Measurements from ENCODE around the gene MRPL49.
"Not testable (repeated sequence)": the region's sequence is repeated elsewhere in the genome, so short reads cannot be mapped to it uniquely, and the experiment has no call there.

MRPL49 gene

GRCh38 chr11:65118891-65119669 is 3.0 kb upstream of the MRPL49 start:
- DNase-seq: not testable (repeated sequence)

- DNase-seq: no peak
Measured at GRCh38 chr11:65119670-65119995, 2.5 kb upstream of the MRPL49 start.

DNA sequence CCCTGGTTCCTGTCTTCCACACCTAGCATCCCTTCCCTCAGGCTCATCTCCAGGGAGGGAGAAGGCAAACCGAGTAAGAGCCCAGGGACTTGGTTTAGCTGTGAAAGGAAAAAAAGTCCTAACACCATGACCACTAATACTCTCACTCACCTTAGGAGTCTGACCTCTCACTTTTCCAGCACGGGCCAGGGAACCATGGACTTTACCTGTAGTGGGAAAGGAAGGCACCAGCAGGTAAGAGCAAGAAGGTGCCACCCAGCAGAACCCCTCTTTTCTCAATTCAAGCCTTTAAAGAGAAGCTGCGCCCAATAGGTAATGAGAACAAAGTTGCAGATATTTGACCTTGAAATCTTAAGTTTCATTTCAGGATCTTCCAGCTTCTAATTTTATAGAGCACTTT is 1.3 kb upstream of the MRPL49 start:
- no peak for DNase-seq

GRCh38 chr11:65121447-65121864 is 665 bp upstream of the MRPL49 start:
- DNase-seq: no peak

GRCh38 chr11:65124480-65125196 is 2.5 kb downstream of the MRPL49 start:
- no peak for DNase-seq

DNA sequence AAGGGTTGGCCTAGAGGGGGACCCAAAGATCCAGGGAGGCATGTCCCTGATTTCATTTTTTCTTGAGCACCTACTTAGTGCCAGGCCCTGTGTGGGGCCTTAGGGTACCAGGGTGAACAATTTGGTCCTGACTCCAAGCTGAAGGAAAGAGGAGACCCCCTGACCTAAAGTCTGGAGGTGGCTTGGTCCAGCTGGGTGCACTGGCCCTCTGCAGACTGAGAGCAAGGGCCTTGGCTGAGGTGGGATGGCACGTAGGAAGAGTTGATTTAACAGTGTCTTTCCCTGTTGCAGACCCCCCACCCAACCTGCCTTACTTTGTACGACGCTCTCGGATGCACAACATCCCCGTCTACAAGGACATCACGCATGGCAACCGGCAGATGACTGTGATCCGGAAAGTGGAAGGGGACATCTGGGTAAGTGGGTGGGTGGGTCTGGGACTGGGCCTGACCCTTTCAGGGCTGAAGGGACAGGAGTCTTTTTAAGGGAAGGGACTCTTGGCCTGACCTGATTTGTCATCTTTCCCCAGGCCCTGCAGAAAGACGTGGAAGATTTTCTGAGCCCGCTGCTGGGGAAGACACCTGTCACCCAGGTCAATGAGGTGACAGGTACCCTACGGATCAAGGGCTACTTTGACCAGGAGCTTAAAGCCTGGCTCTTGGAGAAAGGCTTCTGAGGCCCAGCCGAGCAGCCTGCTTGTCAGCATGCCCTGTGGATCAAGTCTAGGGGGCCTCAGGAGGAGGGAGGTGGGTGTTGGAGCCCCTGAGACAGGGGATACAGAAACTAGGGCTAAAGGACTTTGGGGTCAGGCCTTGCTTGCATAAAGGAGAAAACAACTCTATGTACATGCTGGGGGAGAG is 3.3 kb downstream of the MRPL49 start:
- DNase-seq: no peak

- no peak for DNase-seq
Measured at GRCh38 chr11:65126624-65127274, 4.6 kb downstream of the MRPL49 start.

DNA sequence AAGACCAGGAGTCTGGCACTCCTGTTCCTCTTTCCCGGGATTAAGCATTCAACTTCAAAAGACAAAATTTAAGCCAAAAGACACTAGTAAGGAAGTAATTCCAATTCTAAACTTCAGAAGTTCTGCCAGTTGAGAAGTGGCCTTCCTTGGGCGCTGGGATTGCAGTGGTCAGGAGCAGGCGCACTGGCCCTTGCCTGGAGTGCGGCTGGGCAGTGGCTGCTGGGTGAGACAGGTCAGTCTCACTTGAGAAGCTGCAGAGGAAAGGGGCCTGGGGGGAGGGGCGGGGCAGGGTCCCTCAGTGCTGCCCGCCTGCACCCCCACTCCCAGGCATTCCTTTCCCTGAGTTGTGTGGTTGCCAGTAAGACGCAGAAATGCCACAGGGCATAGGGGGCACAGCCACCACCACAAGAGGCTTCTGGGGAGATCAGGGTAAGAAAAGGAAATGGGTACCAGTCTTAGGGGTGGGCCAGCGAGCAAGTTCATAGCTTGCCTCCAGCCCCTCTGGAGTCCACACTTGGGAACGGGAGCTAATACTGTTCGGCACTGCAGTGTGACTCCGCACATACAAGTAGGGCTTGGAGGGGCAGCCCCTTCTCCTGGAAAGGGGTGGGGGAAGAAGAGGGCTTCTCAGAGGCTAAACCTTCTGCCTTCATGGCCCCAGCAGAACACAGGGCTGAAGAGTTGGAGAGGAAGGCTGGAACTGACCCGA is 5.5 kb downstream of the MRPL49 start:
- DNase-seq: no peak

GRCh38 chr11:65128182-65129145 is 6.3 kb downstream of the MRPL49 start:
- no peak for DNase-seq

DNA sequence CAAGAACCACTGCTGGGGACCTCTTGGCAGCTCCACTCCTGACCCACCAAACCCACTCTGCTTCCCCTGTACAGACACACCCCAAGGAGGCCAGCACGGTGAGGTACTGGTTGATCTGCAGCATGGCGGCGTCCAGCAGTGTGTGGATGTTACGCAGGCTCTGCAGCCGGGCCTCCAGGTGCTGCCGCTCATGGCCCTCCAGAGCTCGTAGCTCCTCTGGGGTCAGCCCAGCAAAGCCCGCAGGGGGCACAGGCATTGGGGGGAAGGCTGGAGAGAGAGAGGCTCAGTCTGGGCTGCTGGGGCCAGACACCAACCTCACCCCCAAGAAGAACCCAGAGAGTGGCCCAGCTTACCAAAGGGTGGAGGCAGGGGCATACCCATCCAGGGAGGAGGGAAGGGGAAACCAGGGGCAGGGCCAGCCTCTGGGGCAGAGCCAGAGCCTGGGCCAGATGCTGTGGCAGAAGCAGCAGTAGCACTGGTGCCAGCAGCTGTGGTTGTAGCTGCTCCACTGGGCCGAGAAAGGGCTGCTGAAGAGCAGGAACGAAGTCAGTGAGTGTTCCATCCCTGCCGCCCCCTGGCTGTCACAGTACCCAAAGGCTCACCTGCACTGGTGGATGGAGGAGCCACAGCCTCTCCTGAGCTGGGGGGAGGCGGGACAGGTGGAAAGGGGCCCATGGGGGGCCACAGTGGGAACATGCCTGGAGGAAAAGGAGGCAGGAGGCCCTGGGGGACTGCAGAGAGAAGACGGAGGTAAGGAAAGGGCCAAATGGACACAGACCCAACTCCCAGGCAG is 7.7 kb downstream of the MRPL49 start:
- DNase-seq: no peak

GRCh38 chr11:65130631-65131416 is 8.7 kb downstream of the MRPL49 start:
- no peak for DNase-seq

DNA sequence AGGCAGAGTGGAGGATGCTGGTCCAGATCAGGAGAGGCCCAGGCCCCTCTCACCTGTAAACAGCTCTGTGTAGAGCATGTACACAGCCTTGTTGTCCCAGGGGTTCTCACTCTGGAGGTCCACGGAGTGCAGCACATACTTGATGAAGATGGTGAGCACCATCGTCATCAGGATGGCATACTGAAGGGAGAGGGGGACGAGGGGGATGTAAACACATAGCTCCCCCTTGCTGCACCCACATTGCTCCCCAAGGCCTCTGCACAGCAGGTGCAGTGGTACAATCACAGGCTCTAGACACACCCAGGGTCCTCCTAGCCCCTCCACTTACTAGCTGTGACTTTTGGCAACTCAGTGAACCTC is 9.3 kb downstream of the MRPL49 start:
- DNase-seq: no peak

- no peak for DNase-seq
Measured at GRCh38 chr11:65131895-65132237, 9.7 kb downstream of the MRPL49 start.

GRCh38 chr11:65132238-65132987 is 10.3 kb downstream of the MRPL49 start:
- DNase-seq: no peak

GRCh38 chr11:65132988-65133700 is 11.0 kb downstream of the MRPL49 start:
- DNase-seq: no peak

DNA sequence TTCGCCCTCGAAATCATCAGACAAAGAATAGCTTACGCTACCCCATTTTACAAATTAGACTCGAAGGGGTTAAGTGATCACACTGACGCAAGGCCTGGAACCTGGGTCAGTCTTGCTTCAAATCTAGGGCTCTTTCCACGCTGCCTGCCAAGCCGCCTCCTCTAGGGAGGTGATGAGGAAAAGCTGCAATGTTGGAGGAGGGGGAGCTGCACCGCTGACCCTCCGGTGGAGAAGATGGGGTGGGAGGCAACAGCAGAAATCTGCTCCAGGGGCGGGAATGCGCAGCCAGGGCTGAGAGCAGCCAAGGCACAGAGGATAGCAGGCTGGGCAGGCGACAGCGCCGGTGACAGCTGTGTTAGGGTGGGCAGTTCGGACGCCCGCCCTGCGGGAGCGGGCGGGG is 11.6 kb downstream of the MRPL49 start:
- DNase-seq: no peak

GRCh38 chr11:65134240-65134951 is 12.3 kb downstream of the MRPL49 start, which contains the start of gene SYVN1:
TSS of gene SYVN1 (minus strand) at chr11:65134519. CDS start at chr11:65133601, 918 bp downstream.
- DNase-seq: peak; percentile 61
